H1 (cell line): ENCODE measurements around the gene TIMP4. TPM values are rescaled to one million over a fixed set of nuclear protein-coding genes. Genes with fewer than 3 reads are reported as not detected.

ENCODE experiments used
- CTCF ChIA-PET: fragments of 300-600 bp; sonication (Branson Sonifier 250); formaldehyde crosslinking; loops from one replicate; lab custom pipeline; 2021; ENCODE audit not compliant: partially characterized antibody; lab: Charles Lee
- POLR2A ChIA-PET: fragments of 300-600 bp; sonication (Branson Sonifier 250); formaldehyde crosslinking; loops from one replicate; lab custom pipeline; 2021; ENCODE audit warnings: inconsistent platforms; ENCODE audit not compliant: partially characterized antibody; lab: Charles Lee
- DNase-seq, 2 experiments: peaks; one replicate each; pipeline versions ENCODE4 v3.0.0 to v3.0.0-alpha.2; 2010 to 2022; ENCODE audit warnings: low spot score in 2 of 2, low read depth in 1 of 2, mixed read lengths in 1 of 2
- FAIRE-seq: peaks from 2 replicates; lab custom pipeline; 2011; peaks lifted over from hg19 to GRCh38; lab: Jason Lieb, UNC
- H2AFZ ChIP-seq: 2 replicates; pipeline ENCODE4 v1.8.1; 2012; ENCODE audit warnings: low read length, inconsistent platforms
- H2AK5ac ChIP-seq: 2 replicates; pipeline ENCODE4 v1.6.1; 2013; ENCODE audit warnings: low read depth, low read length
- H2BK120ac ChIP-seq: replicated peaks from 2 replicates; pipeline ENCODE3; 2013; ENCODE audit warnings: low read depth, low read length, inconsistent platforms
- H2BK12ac ChIP-seq: 2 replicates; pipeline ENCODE4 v1.6.1; 2013; ENCODE audit warnings: low read depth, low read length
- H2BK15ac ChIP-seq: 2 replicates; pipeline ENCODE4 v1.6.1; 2013; ENCODE audit warnings: low read length
- H2BK20ac ChIP-seq: 2 replicates; pipeline ENCODE4 v1.6.1; 2013; ENCODE audit warnings: low read length
- H2BK5ac ChIP-seq: 2 replicates; pipeline ENCODE4 v1.6.1; 2013; ENCODE audit warnings: low read depth, low read length
- H3K14ac ChIP-seq: 2 replicates; pipeline ENCODE4 v1.6.1; 2013; ENCODE audit warnings: inconsistent platforms; ENCODE audit not compliant: insufficient read length
- H3K18ac ChIP-seq: 2 replicates; pipeline ENCODE4 v1.6.1; 2013; ENCODE audit warnings: low read length; ENCODE audit errors: extremely low read depth
- H3K23ac ChIP-seq: 2 replicates; pipeline ENCODE4 v1.6.1; 2013; ENCODE audit warnings: inconsistent platforms; ENCODE audit not compliant: insufficient read length
- H3K23me2 ChIP-seq: 2 replicates; pipeline ENCODE4 v1.6.1; 2013; ENCODE audit warnings: low read depth, low read length
- H3K27ac ChIP-seq: 2 replicates; pipeline ENCODE4 v1.6.1; 2011; ENCODE audit warnings: low read depth, low read length, inconsistent platforms
- H3K27me3 ChIP-seq, 4 experiments: replicated peaks in 1 of 4; 1 replicate in 1 of 4; 2 replicates in 3 of 4; pipeline versions ENCODE4 v1.6.1 to v1.8.1; 2011 to 2013; ENCODE audit warnings: low read length in 3 of 4, mild to moderate bottlenecking in 3 of 4, inconsistent platforms in 2 of 4, mixed read lengths in 2 of 4, moderate library complexity in 1 of 4; ENCODE audit not compliant: control insufficient read depth in 3 of 4, insufficient read depth in 3 of 4; ENCODE audit errors: extremely low read depth in 1 of 4
- H3K36me3 ChIP-seq, 4 experiments: 2 replicates each; pipeline versions ENCODE4 v1.6.1 to v1.8.1; 2011 to 2013; ENCODE audit warnings: mild to moderate bottlenecking in 4 of 4, low read length in 3 of 4, moderate library complexity in 2 of 4, control low read depth in 1 of 4, inconsistent platforms in 1 of 4; ENCODE audit not compliant: insufficient read depth in 4 of 4, control insufficient read depth in 2 of 4
- H3K4ac ChIP-seq: replicated peaks from 2 replicates; pipeline ENCODE3; 2013; ENCODE audit warnings: low read length, low read depth, mixed read lengths, inconsistent platforms; ENCODE audit not compliant: insufficient read length
- H3K4me1 ChIP-seq, 4 experiments: replicated peaks in 1 of 4; 1 replicate in 1 of 4; 2 replicates in 3 of 4; pipeline versions ENCODE4 v1.6.1 to v1.8.1; 2011 to 2013; ENCODE audit warnings: low read length in 3 of 4, inconsistent platforms in 2 of 4, mixed read lengths in 1 of 4; ENCODE audit not compliant: insufficient read depth in 4 of 4, control insufficient read depth in 3 of 4
- H3K4me2 ChIP-seq, 2 experiments: 2 replicates each; pipeline versions ENCODE4 v1.6.1 to v1.8.1; 2011 to 2013; ENCODE audit warnings: low read depth in 2 of 2, low read length in 2 of 2, control low read depth in 1 of 2, inconsistent platforms in 1 of 2, mild to moderate bottlenecking in 1 of 2; ENCODE audit not compliant: insufficient read depth in 1 of 2
- H3K4me3 ChIP-seq, 4 experiments: fragments of 200-600, 300-600 bp in 1 of 4; sonication (generic), shearing (Covaris generic), sonication (Bioruptor Twin) in 1 of 4; 2 replicates each; pipeline versions ENCODE4 v1.5.1 to v1.8.1; 2011 to 2016; ENCODE audit warnings: low read length in 4 of 4, low read depth in 3 of 4, control low read depth in 2 of 4, inconsistent platforms in 2 of 4, mild to moderate bottlenecking in 2 of 4, mixed read lengths in 1 of 4, moderate library complexity in 1 of 4; ENCODE audit not compliant: insufficient read depth in 2 of 4; ENCODE audit errors: extremely low read depth in 1 of 4
- H3K56ac ChIP-seq: replicated peaks from 2 replicates; pipeline ENCODE3; 2013; ENCODE audit warnings: low read depth, mild to moderate bottlenecking, mixed read lengths, low read length, inconsistent platforms; ENCODE audit not compliant: insufficient read length
- H3K79me1 ChIP-seq: 2 replicates; pipeline ENCODE4 v1.6.1; 2013; ENCODE audit warnings: low read depth, low read length, control low read depth
- H3K79me2 ChIP-seq, 2 experiments: 2 replicates each; pipeline versions ENCODE4 v1.6.1 to v1.8.1; 2012 to 2013; ENCODE audit warnings: low read length in 2 of 2, mild to moderate bottlenecking in 2 of 2, inconsistent platforms in 1 of 2; ENCODE audit not compliant: insufficient read depth in 2 of 2, control insufficient read depth in 1 of 2
- H3K9ac ChIP-seq, 4 experiments: replicated peaks in 1 of 4; 1 replicate in 1 of 4; 2 replicates in 3 of 4; pipeline versions ENCODE4 v1.6.1 to v1.8.1; 2011 to 2013; ENCODE audit warnings: low read depth in 3 of 4, low read length in 3 of 4, control low read depth in 2 of 4, mild to moderate bottlenecking in 2 of 4, moderate library complexity in 2 of 4, inconsistent platforms in 1 of 4; ENCODE audit errors: extremely low read depth in 1 of 4
- H3K9me3 ChIP-seq, 2 experiments: 2 replicates each; pipeline versions ENCODE4 v1.6.1 to v1.8.1; 2012 to 2013; ENCODE audit warnings: mild to moderate bottlenecking in 2 of 2, moderate library complexity in 2 of 2, control low read depth in 1 of 2, inconsistent platforms in 1 of 2, low read depth in 1 of 2, low read length in 1 of 2, mixed read lengths in 1 of 2; ENCODE audit not compliant: insufficient read depth in 2 of 2
- H4K20me1 ChIP-seq, 2 experiments: replicated peaks in 1 of 2; 2 replicates each; pipeline versions ENCODE3 to v1.8.1; 2011 to 2013; ENCODE audit warnings: inconsistent platforms in 2 of 2, low read length in 2 of 2, mild to moderate bottlenecking in 1 of 2; ENCODE audit not compliant: insufficient read depth in 2 of 2, control insufficient read depth in 1 of 2
- H4K5ac ChIP-seq: 2 replicates; pipeline ENCODE4 v1.6.1; 2013; ENCODE audit warnings: low read length, low read depth, mixed read lengths, inconsistent platforms; ENCODE audit not compliant: insufficient read length
- H4K8ac ChIP-seq: 2 replicates; pipeline ENCODE4 v1.8.0; 2013; ENCODE audit warnings: mild to moderate bottlenecking, moderate library complexity, low read length, inconsistent platforms; ENCODE audit not compliant: insufficient read depth; ENCODE audit errors: extremely low read depth
- H4K91ac ChIP-seq: replicated peaks from 2 replicates; pipeline ENCODE3; 2013; ENCODE audit warnings: low read length, mixed read lengths, inconsistent platforms; ENCODE audit not compliant: insufficient read length
- CEBPB ChIP-seq: IDR thresholded peaks from 2 replicates; pipeline ENCODE4 v1.6.1; 2012; ENCODE audit warnings: low read depth, low read length
- CHD2 ChIP-seq: IDR thresholded peaks from 2 replicates; pipeline ENCODE4 v1.6.1; 2012; ENCODE audit warnings: low read length, improper control_type of control experiment
- GABPA ChIP-seq: IDR thresholded peaks from 2 replicates; pipeline ENCODE4 v1.6.1; 2011; ENCODE audit warnings: mild to moderate bottlenecking, low read length, moderate library complexity, borderline replicate concordance; ENCODE audit not compliant: insufficient read depth
- GTF2F1 ChIP-seq: IDR thresholded peaks from 2 replicates; pipeline ENCODE4 v1.6.1; 2012; ENCODE audit warnings: low read depth, low read length, improper control_type of control experiment, borderline replicate concordance
- KDM1A ChIP-seq: fragments of 200-600, 300-600 bp; sonication (generic); IDR thresholded peaks from 2 replicates; pipeline ENCODE4 v1.7.1; 2016; ENCODE audit warnings: mild to moderate bottlenecking, low read length, borderline replicate concordance
- NRF1 ChIP-seq: IDR thresholded peaks from 2 replicates; pipeline ENCODE4 v1.6.1; 2011; ENCODE audit warnings: mild to moderate bottlenecking, low read depth, low read length, improper control_type of control experiment
- SIN3A ChIP-seq, 2 experiments: IDR thresholded peaks in 1 of 2; conservative IDR thresholded peaks in 1 of 2; 2 replicates each; pipeline ENCODE4 v1.6.1; 2011 to 2012; ENCODE audit warnings: low read length in 2 of 2, improper control_type of control experiment in 1 of 2, low read depth in 1 of 2, mild to moderate bottlenecking in 1 of 2
- WGBS, 2 experiments: shearing (Covaris generic) in 1 of 2; methylation state at CpG; one replicate each; pipeline versions ENCODE4 v1.1.6 to v1.1.7; 2013 to 2015; ENCODE audit warnings: low lambda C conversion rate in 2 of 2, mixed read lengths in 2 of 2, inconsistent platforms in 1 of 2, low coverage in 1 of 2, missing lambda C conversion rate in 1 of 2; ENCODE audit not compliant: insufficient replicate concordance in 2 of 2, insufficient coverage in 1 of 2, insufficient read length in 1 of 2; ENCODE audit errors: extremely low coverage in 1 of 2, missing lambda C conversion rate in 1 of 2; 5-methylcytosine and 5-hydroxymethylcytosine counted together
- polyA plus RNA-seq, 7 experiments: library from polyadenylated mRNA; depleted of rRNA in 3 of 7; stranded (reverse) in 5 of 7; unstranded in 2 of 7; fragments of >200 nt in 5 of 7; fragments of 200-250 nt in 2 of 7; gene quantifications; 1 replicate in 5 of 7; 2 replicates in 1 of 7; 4 replicates in 1 of 7; pipeline versions ENCODE4 v1.2.1 to v1.2.3, GENCODE V29; 2011 to 2013; ENCODE audit warnings: missing spikeins in 2 of 7, mixed read lengths in 2 of 7
- total RNA-seq: library from RNA; stranded (reverse); fragmentation: NEBNext Ultra II Directional; extraction: Animal tissue kit (Norgen Biotek cat#: 25700); gene quantifications from 2 replicates; pipeline ENCODE4 v1.2.1, GENCODE V29; 2021
- TF ChIP-seq, protein P1 (sequence below), 3 experiments: IDR thresholded peaks; 1 replicate in 2 of 3; 2 replicates in 1 of 3; pipeline versions ENCODE4 v1.5.1 to v1.6.1; 2011; ENCODE audit warnings: low read length in 3 of 3, mild to moderate bottlenecking in 3 of 3, inconsistent platforms in 2 of 3, low read depth in 1 of 3, moderate library complexity in 1 of 3; ENCODE audit not compliant: insufficient read depth in 1 of 3; ENCODE audit errors: control extremely low read depth in 1 of 3
- TF ChIP-seq, protein P2 (sequence below): IDR thresholded peaks from 2 replicates; pipeline ENCODE4 v1.6.1; 2012; ENCODE audit warnings: inconsistent platforms

The TIMP4 gene
- total and polyA plus RNA-seq, 2 of the 8 experiments (the other 6 are each of a cell fraction or from before 2014, with no cell fraction given), result 5.1 to 8.7 TPM

DNA sequence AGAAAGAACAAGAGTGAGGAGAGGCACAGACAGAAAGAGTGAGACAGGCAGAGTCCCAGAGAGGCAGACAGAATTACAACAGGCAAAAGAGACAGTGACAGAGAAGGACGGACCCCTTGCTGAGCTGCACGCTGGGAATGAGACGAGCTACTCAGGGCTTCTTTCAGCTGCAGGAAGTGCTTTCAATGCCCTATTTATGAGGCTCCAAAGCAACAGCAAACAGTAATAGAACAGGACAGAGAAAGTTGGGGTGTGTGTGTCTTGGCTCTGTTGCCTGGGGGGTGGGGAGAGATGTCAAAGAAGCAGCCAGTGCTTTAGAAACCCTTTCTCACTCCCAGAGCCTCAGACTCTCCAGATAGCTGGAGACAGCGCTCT, 502 bp upstream of the TIMP4 start:
- Histone ChIP-seq H4K20me1 (no peaks in the 10 kb centered on the region), H2BK15ac (no peak overlapping the region), H3K9ac (0 out of 7 replicates have a peak overlapping the region, but pooled peaks of 1 of the 4 experiments have one; percentile 4), H3K18ac (0 out of 2 replicates have a peak overlapping the region, but pooled peaks have one; percentile 82), H2BK12ac (peak overlapping the region; percentile 56; the same call in 1 of the 2 replicates), H4K91ac (peak overlapping the region; percentile 37), H4K8ac (no peak overlapping the region), H2BK5ac (peak overlapping the region; percentile 84; the same call in 1 of the 2 replicates), H3K27me3 (no peaks in the 10 kb centered on the region), H3K79me2 (no peaks in the 10 kb centered on the region), H2AK5ac (peak overlapping the region; percentile 83; the same call in 1 of the 2 replicates), H3K4ac (peak overlapping the region; percentile 63), H2AFZ (no peak overlapping the region), H3K27ac (no peak overlapping the region), H3K23me2 (peaks cover 7% of the 10 kb centered on the region), H2BK120ac (no peak overlapping the region), H3K4me1 (peaks cover 4 to 15% (median 15%) of the 10 kb centered on the region in 4 experiments; a peak in 6 of 7 replicates), H3K9me3 (no peaks in the 10 kb centered on the region), H3K79me1 (no peaks in the 10 kb centered on the region), H3K56ac (no peak overlapping the region), H2BK20ac (no peak overlapping the region), H4K5ac (no peak overlapping the region), H3K23ac (no peak overlapping the region), H3K4me3 (peak overlapping the region; percentile 42 to 57 (median 44); a peak in 6 of 8 replicates), H3K4me2 (peak overlapping the region; percentile 72 to 94), H3K14ac (no peak overlapping the region), H3K36me3 (no peaks in the 10 kb centered on the region)
- FAIRE-seq (peak; percentile 69), DNase-seq (peak in 1 of 2 experiments; percentile 66)
- POLR2A ChIA-PET, result interaction anchor here (0.6 to 2.6 kb wide), 5 partner anchors 9 to 325 kb away, joined by 3 to 11 read pairs (median 5); partner anchors contain the start of gene TSEN2
- WGBS, 2 experiments, result 12% methylated on average over 4 of the region's 4 CpGs; no CpG with 5 or more reads in 1 of the 2 experiments
- CTCF ChIA-PET, result interaction anchor here (0.8 to 37.6 kb wide), 5 partner anchors 12 to 27 kb away, joined by 3 to 651 read pairs (median 17); no protein-coding TSS in a partner anchor
- TF ChIP-seq CHD2 (no peak), GABPA (no peak), CEBPB (no peak), NRF1 (no peak), SIN3A (conservative IDR thresholded peaks at IDR 0.05 in 1 of 2, IDR thresholded peaks at IDR 0.05 in 1 of 2; ENCODE audit: low read depth in 1 of 2, low read length in 2 of 2) (0 out of 4 replicates have a peak, but pooled peaks of 1 of the 2 experiments have one; percentile 31), KDM1A (no peak), GTF2F1 (no peak)
- TF ChIP-seq, protein P1, sequence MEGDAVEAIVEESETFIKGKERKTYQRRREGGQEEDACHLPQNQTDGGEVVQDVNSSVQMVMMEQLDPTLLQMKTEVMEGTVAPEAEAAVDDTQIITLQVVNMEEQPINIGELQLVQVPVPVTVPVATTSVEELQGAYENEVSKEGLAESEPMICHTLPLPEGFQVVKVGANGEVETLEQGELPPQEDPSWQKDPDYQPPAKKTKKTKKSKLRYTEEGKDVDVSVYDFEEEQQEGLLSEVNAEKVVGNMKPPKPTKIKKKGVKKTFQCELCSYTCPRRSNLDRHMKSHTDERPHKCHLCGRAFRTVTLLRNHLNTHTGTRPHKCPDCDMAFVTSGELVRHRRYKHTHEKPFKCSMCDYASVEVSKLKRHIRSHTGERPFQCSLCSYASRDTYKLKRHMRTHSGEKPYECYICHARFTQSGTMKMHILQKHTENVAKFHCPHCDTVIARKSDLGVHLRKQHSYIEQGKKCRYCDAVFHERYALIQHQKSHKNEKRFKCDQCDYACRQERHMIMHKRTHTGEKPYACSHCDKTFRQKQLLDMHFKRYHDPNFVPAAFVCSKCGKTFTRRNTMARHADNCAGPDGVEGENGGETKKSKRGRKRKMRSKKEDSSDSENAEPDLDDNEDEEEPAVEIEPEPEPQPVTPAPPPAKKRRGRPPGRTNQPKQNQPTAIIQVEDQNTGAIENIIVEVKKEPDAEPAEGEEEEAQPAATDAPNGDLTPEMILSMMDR (IDR thresholded peaks at IDR 0.05; ENCODE audit: control extremely low read depth in 1 of 3, insufficient read depth in 1 of 3, low read depth in 1 of 3, low read length in 3 of 3), result no peak
- TF ChIP-seq, protein P2, sequence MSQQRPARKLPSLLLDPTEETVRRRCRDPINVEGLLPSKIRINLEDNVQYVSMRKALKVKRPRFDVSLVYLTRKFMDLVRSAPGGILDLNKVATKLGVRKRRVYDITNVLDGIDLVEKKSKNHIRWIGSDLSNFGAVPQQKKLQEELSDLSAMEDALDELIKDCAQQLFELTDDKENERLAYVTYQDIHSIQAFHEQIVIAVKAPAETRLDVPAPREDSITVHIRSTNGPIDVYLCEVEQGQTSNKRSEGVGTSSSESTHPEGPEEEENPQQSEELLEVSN, result no peak
